ENCODE data around the gene INPP5D. TPM values are rescaled to one million over a fixed set of nuclear protein-coding genes. Genes with fewer than 3 reads are reported as not detected.

The INPP5D gene
- total RNA-seq, 1 donor from 2014 or later = 33.3 TPM

GRCh38 chr2:233076749-233077148, 16.6 kb downstream of the INPP5D start:
- DNase-seq = no peak
- no peaks in the 10 kb centered on the region for H3K9me3 ChIP-seq
- H3K36me3 ChIP-seq = no peaks in the 10 kb centered on the region
- intact Hi-C loops (cut with DNase I) = no loop called here
- H3K27ac ChIP-seq = peak overlapping the region; percentile 45
- no peaks in the 10 kb centered on the region for H3K27me3 ChIP-seq
- no peak for ATAC-seq
- TF ChIP-seq CTCF (IDR thresholded peaks at IDR 0.05) = no peak
- peaks cover 50% of the 10 kb centered on the region for H3K4me1 ChIP-seq
- H3K4me3 ChIP-seq = no peak overlapping the region

DNA sequence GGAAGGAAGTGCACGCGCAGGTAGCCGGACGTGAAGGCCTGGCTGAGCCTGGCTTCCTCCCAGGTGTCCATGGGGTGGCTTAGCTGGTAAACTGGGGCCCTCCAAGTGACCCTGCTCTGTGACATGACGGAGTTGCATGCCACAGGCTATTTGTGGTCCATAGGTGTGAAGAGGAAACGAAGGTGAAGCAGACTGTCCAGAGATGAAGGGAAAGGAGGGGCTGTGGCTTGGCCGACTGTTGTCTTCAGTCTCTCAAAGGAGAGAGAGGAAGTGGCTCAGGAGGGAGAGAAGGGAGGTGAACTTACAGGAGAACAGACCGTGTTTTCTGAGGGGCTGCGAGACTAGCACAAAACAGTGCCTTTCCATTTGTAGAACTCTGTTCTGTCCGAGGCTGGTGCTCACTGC, 19.3 kb downstream of the INPP5D start:
- DNase-seq = peak; percentile 56
- no peak overlapping the region for H3K27ac ChIP-seq
- no peak overlapping the region for H3K4me3 ChIP-seq
- no peaks in the 10 kb centered on the region for H3K36me3 ChIP-seq
- no peak for TF ChIP-seq CTCF (IDR thresholded peaks at IDR 0.05)
- no peaks in the 10 kb centered on the region for H3K27me3 ChIP-seq
- ATAC-seq = no peak
- H3K4me1 ChIP-seq = peaks cover 63% of the 10 kb centered on the region
- H3K9me3 ChIP-seq = no peaks in the 10 kb centered on the region
- intact Hi-C loops (cut with DNase I) = no loop called here

DNA sequence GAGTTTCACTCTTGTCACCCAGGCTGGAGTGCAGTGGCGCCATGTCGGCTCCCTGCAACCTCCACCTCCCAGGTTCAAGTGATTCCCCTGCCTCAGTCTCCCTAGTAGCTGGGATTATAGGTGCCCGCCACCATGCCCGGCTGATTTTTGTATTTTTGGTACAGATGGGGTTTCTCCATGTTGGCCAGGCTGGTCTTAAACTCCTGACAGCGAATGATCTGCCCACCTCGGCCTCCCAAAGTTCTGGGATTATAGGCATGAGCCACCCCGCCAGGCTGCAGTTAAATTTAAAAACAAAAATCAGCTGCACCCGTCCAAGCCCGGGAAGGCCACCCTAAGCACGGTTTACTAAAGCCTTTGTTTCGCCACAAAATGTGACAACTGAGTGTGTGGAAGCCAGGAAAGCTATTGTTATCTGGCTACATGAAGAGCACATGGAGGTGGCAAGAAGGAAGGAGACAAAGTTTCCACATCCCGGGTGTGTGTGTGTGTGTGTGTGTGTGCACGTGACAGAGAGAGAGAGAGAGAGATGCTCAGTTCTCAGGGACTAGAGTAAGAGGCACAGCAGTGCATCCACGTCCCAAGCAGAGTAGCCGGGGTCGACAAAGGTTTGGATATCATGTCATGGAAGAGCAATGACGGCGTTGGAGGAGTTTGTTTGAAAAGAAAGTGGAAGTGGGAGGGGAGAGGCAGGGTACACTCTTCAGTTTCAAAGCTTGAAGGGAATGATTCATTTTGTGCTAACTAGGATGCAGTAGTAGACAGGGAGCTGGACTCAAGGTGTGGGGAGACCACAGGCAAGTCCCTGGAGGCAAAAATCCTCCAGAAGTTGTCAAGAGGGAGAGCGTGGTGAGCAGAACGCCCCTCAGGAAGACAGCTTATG, 20.1 kb downstream of the INPP5D start:
- no peak for ATAC-seq
- Histone ChIP-seq H3K4me1 (peaks cover 59% of the 10 kb centered on the region), H3K9me3 (no peaks in the 10 kb centered on the region), H3K36me3 (no peaks in the 10 kb centered on the region), H3K27me3 (no peaks in the 10 kb centered on the region), H3K4me3 (no peak overlapping the region), H3K27ac (peak overlapping the region; percentile 11)
- peak; percentile 22 for DNase-seq
- intact Hi-C loops (cut with DNase I) = no loop called here
- no peak for TF ChIP-seq CTCF (IDR thresholded peaks at IDR 0.05)

- H3K36me3 ChIP-seq = no peaks in the 10 kb centered on the region
- ATAC-seq = no peak
- intact Hi-C loops (cut with DNase I) = no loop called here
- peaks cover 53% of the 10 kb centered on the region for H3K4me1 ChIP-seq
- no peaks in the 10 kb centered on the region for H3K27me3 ChIP-seq
- no peak overlapping the region for H3K4me3 ChIP-seq
- DNase-seq = peak; percentile 53
- H3K27ac ChIP-seq = peak overlapping the region; percentile 11
- TF ChIP-seq CTCF (IDR thresholded peaks at IDR 0.05) = no peak
- no peaks in the 10 kb centered on the region for H3K9me3 ChIP-seq
These were observed 20.7 kb downstream of the INPP5D start for GRCh38 chr2:233080836-233081229.

GRCh38 chr2:233081232-233081730, 21.1 kb downstream of the INPP5D start:
- intact Hi-C loops (cut with DNase I) = no loop called here
- DNase-seq = peak; percentile 48
- H3K27ac ChIP-seq = peak overlapping the region; percentile 11
- no peaks in the 10 kb centered on the region for H3K9me3 ChIP-seq
- H3K36me3 ChIP-seq = no peaks in the 10 kb centered on the region
- no peak overlapping the region for H3K4me3 ChIP-seq
- peak; percentile 3 for ATAC-seq
- no peaks in the 10 kb centered on the region for H3K27me3 ChIP-seq
- H3K4me1 ChIP-seq = peaks cover 49% of the 10 kb centered on the region
- no peak for TF ChIP-seq CTCF (IDR thresholded peaks at IDR 0.05)
